ENCODE data around the gene CACNA1B.

DNA sequence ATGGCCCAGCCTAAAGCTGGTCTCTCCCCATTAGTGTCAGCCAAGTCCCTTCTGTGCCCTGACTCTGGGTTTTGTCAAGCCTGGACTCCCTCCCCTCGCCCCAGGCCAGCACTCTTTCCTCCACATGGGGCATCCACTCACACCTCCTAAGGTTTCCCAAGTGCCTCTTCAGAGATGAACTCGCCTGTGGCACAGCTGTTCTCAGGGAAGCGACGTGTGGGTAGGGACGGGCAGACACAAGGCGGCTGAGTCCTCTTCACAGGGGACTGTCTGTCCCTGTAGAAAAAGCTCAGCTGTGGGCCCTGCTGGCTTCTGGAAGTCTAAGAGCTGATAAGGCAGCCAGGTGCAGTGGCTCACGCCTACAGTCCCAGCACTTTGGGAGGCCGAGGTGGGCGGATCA, 78.5 kb downstream of the CACNA1B start:
- TF ChIP-seq, protein P1, sequence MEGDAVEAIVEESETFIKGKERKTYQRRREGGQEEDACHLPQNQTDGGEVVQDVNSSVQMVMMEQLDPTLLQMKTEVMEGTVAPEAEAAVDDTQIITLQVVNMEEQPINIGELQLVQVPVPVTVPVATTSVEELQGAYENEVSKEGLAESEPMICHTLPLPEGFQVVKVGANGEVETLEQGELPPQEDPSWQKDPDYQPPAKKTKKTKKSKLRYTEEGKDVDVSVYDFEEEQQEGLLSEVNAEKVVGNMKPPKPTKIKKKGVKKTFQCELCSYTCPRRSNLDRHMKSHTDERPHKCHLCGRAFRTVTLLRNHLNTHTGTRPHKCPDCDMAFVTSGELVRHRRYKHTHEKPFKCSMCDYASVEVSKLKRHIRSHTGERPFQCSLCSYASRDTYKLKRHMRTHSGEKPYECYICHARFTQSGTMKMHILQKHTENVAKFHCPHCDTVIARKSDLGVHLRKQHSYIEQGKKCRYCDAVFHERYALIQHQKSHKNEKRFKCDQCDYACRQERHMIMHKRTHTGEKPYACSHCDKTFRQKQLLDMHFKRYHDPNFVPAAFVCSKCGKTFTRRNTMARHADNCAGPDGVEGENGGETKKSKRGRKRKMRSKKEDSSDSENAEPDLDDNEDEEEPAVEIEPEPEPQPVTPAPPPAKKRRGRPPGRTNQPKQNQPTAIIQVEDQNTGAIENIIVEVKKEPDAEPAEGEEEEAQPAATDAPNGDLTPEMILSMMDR (IDR thresholded peaks at IDR 0.05), result no peak
- no peak for TF ChIP-seq POLR2A (IDR thresholded peaks at IDR 0.05)

Measured in testis (tissue), 2 donors.